ENCODE results near the gene TSPAN9. TPM values are rescaled to one million over a fixed set of nuclear protein-coding genes. Genes with fewer than 3 reads are reported as not detected.

The TSPAN9 gene
- total RNA-seq, 3 donors from 2014 or later, result 4.7 to 28.4 (median 8.5) TPM

- ATAC-seq, result no peak
- Histone ChIP-seq H3K4me1 (ENCODE audit: low read depth) (no peaks in the 10 kb centered on the region), H3K4me3 (no peak overlapping the region), H3K36me3 (ENCODE audit: low read depth) (no peaks in the 10 kb centered on the region), H3K9me3 (no peaks in the 10 kb centered on the region)
- peak in 1 of 3 donors; percentile 14 for DNase-seq
- intact Hi-C loops (cut with DNase I, micrococcal nuclease), result no loop called here
- TF ChIP-seq CTCF (IDR thresholded peaks at IDR 0.05), result no peak
Measured at GRCh38 chr12:3038166-3038565, 39.0 kb upstream of the TSPAN9 start.

GRCh38 chr12:3038926-3039510 lies 38.2 kb upstream of the TSPAN9 start:
- no peak for ATAC-seq
- DNase-seq, result no peak
- no peaks in the 10 kb centered on the region for H3K36me3 ChIP-seq (ENCODE audit: low read depth)
- TF ChIP-seq CTCF (IDR thresholded peaks at IDR 0.05), result no peak
- no peaks in the 10 kb centered on the region for H3K4me1 ChIP-seq (ENCODE audit: low read depth)
- intact Hi-C loops (cut with DNase I, micrococcal nuclease), result no loop called here
- H3K4me3 ChIP-seq, result no peak overlapping the region
- H3K9me3 ChIP-seq, result no peaks in the 10 kb centered on the region

- Histone ChIP-seq H3K36me3 (ENCODE audit: low read depth) (no peaks in the 10 kb centered on the region), H3K4me3 (no peak overlapping the region), H3K9me3 (no peaks in the 10 kb centered on the region), H3K4me1 (ENCODE audit: low read depth) (no peaks in the 10 kb centered on the region)
- TF ChIP-seq CTCF (IDR thresholded peaks at IDR 0.05), result no peak
- intact Hi-C loops (cut with DNase I, micrococcal nuclease), result loop anchor here in 1 of 2 donors (5.0 kb wide), 1 partner anchor 183 kb away; the partner anchor contains the start of gene TEX52
- ATAC-seq, result no peak
- no peak for DNase-seq
Measured at GRCh38 chr12:3040026-3040656, 37.0 kb upstream of the TSPAN9 start.

- Histone ChIP-seq H3K36me3 (ENCODE audit: low read depth) (no peaks in the 10 kb centered on the region), H3K4me1 (ENCODE audit: low read depth) (no peaks in the 10 kb centered on the region), H3K4me3 (no peak overlapping the region), H3K9me3 (no peaks in the 10 kb centered on the region)
- no peak for TF ChIP-seq CTCF (IDR thresholded peaks at IDR 0.05)
- DNase-seq (no peak), ATAC-seq (no peak)
- intact Hi-C loops (cut with DNase I, micrococcal nuclease), result loop anchor here in 1 of 2 donors (5.0 kb wide), 1 partner anchor 184 kb away; the partner anchor contains the start of gene TEX52
Measured at GRCh38 chr12:3040663-3041544, 36.3 kb upstream of the TSPAN9 start.

- ATAC-seq (peak; percentile 89), DNase-seq (peak in 2 of 3 donors; percentile 60 to 72)
- H3K4me1 ChIP-seq (ENCODE audit: low read depth), result no peaks in the 10 kb centered on the region
- no peaks in the 10 kb centered on the region for H3K36me3 ChIP-seq (ENCODE audit: low read depth)
- no peaks in the 10 kb centered on the region for H3K9me3 ChIP-seq
- no peak overlapping the region for H3K4me3 ChIP-seq
- peak; percentile 43 for TF ChIP-seq CTCF (IDR thresholded peaks at IDR 0.05)
- intact Hi-C loops (cut with DNase I, micrococcal nuclease), result loop anchor here in 1 of 2 donors (5.0 kb wide), 1 partner anchor 184 kb away; the partner anchor contains the start of gene TEX52
Measured at GRCh38 chr12:3041558-3042164, 35.5 kb upstream of the TSPAN9 start.

All from mucosa of descending colon (tissue), 3 donors.